ENCODE measurements around the gene SIDT1. TPM values are rescaled to one million over a fixed set of nuclear protein-coding genes. Genes with fewer than 3 reads are reported as not detected.
A peak's percentile ranks its signal among the peaks of the same experiment; 100 is the strongest.

SIDT1 gene
- total and polyA plus RNA-seq, 8 donors: 0.81 to 142 (median 14.5) TPM

- WGBS, 5 donors: 93 to 97% (median 96%) methylated on average over 2 of the region's 2 CpGs
- intact Hi-C loops (cut with DNase I; ENCODE audit: low total_unique reads): no loop called here
- Histone ChIP-seq H3K27ac (no peak overlapping the region), H3K4me1 (peaks cover under 1 to 13% (median 11%) of the 10 kb centered on the region in 4 donors), H3K4me3 (no peak overlapping the region), H3K36me3 (no peaks in the 10 kb centered on the region), H3K9me3 (peaks cover 0 to 8% (median 0%) of the 10 kb centered on the region in 4 donors), H3K27me3 (no peaks in the 10 kb centered on the region)
- TF ChIP-seq, protein P1, sequence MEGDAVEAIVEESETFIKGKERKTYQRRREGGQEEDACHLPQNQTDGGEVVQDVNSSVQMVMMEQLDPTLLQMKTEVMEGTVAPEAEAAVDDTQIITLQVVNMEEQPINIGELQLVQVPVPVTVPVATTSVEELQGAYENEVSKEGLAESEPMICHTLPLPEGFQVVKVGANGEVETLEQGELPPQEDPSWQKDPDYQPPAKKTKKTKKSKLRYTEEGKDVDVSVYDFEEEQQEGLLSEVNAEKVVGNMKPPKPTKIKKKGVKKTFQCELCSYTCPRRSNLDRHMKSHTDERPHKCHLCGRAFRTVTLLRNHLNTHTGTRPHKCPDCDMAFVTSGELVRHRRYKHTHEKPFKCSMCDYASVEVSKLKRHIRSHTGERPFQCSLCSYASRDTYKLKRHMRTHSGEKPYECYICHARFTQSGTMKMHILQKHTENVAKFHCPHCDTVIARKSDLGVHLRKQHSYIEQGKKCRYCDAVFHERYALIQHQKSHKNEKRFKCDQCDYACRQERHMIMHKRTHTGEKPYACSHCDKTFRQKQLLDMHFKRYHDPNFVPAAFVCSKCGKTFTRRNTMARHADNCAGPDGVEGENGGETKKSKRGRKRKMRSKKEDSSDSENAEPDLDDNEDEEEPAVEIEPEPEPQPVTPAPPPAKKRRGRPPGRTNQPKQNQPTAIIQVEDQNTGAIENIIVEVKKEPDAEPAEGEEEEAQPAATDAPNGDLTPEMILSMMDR (IDR thresholded peaks at IDR 0.05): no peak
- TF ChIP-seq EP300 (IDR thresholded peaks at IDR 0.05) (no peak), POLR2AphosphoS5 (IDR thresholded peaks at IDR 0.05) (no peak), POLR2A (IDR thresholded peaks at IDR 0.05) (no peak)
- DNase-seq: no peak
These were observed 9.2 kb downstream of the SIDT1 start for GRCh38 chr3:113541519-113541918.

- Histone ChIP-seq H3K36me3 (no peaks in the 10 kb centered on the region), H3K9me3 (peaks cover 0 to 8% (median 0%) of the 10 kb centered on the region in 4 donors), H3K27ac (no peak overlapping the region), H3K27me3 (no peaks in the 10 kb centered on the region), H3K4me3 (no peak overlapping the region), H3K4me1 (no peaks in the 10 kb centered on the region)
- 90 to 95% (median 93%) methylated on average over 1 of the region's 1 CpG for WGBS, 5 donors
- intact Hi-C loops (cut with DNase I; ENCODE audit: low total_unique reads): no loop called here
- no peak for TF ChIP-seq POLR2A (IDR thresholded peaks at IDR 0.05)
- no peak for TF ChIP-seq EP300 (IDR thresholded peaks at IDR 0.05)
- no peak for TF ChIP-seq POLR2AphosphoS5 (IDR thresholded peaks at IDR 0.05)
- TF ChIP-seq, protein P1 (IDR thresholded peaks at IDR 0.05): no peak
- DNase-seq: no peak
These were observed 13.2 kb downstream of the SIDT1 start for GRCh38 chr3:113545594-113545993.

GRCh38 chr3:113546414-113546893, 14.1 kb downstream of the SIDT1 start:
- H3K4me3 ChIP-seq: no peak overlapping the region

DNA sequence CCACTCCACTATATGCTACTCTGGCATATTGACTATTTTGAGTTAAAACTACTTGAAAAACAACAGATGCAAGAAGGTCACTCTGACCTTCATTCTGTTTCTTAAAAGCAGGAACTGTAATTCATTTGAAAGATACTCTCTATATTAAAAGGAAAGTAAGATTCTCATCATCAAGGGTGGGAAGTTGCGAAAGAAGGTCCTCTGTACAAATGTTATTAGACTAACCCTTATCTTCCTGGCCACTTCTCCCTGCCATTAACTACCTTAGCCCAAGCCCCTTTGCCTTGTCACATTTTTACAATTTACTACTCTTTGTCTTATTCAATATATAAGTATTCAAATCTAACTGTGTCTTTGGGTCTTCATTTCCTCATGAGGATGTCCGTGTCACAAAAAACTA, 16.1 kb downstream of the SIDT1 start:
- Histone ChIP-seq H3K27ac (no peak overlapping the region), H3K4me3 (no peak overlapping the region), H3K27me3 (no peaks in the 10 kb centered on the region), H3K9me3 (no peaks in the 10 kb centered on the region), H3K4me1 (peaks cover 0 to 17% (median 11%) of the 10 kb centered on the region in 4 donors), H3K36me3 (no peaks in the 10 kb centered on the region)
- no peak for DNase-seq
- 94 to 99% (median 98%) methylated on average over 2 of the region's 2 CpGs for WGBS, 5 donors
- intact Hi-C loops (cut with DNase I; ENCODE audit: low total_unique reads): no loop called here
- TF ChIP-seq POLR2AphosphoS5 (IDR thresholded peaks at IDR 0.05): no peak

More at GRCh38 chr3:113546414-113546893, 14.1 kb downstream of the SIDT1 start:
- Histone ChIP-seq H3K36me3 (no peaks in the 10 kb centered on the region), H3K27me3 (no peaks in the 10 kb centered on the region), H3K4me1 (peaks cover 0 to 3% (median 1%) of the 10 kb centered on the region in 4 donors), H3K27ac (no peak overlapping the region), H3K9me3 (peaks cover 0 to 5% (median 0%) of the 10 kb centered on the region in 4 donors)
- TF ChIP-seq POLR2AphosphoS5 (IDR thresholded peaks at IDR 0.05) (no peak), EP300 (IDR thresholded peaks at IDR 0.05) (no peak), POLR2A (IDR thresholded peaks at IDR 0.05) (no peak)
- TF ChIP-seq, protein P1 (IDR thresholded peaks at IDR 0.05): no peak
- WGBS, 5 donors: 57 to 80% (median 65%) methylated on average over 3 of the region's 3 CpGs
- intact Hi-C loops (cut with DNase I; ENCODE audit: low total_unique reads): no loop called here
- DNase-seq: no peak

DNA sequence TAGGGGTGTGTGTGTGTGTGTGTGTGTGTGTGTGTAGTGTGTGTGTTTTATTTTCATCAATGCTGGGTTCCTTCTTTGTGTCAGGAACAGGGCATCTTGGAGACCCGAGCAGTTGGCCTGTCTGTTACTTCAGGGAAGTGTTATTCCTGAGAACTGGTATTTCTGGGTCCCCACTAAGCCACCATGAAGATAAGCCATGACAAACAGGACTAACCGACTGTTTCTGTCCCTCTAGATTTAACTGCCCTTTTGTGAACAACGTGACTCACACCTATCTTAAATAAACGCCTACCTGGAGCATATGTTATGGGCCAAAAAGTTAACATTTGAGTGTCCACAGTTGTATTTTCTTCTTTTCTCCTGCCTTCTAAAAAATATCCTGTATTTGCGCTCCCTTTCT, 19.5 kb downstream of the SIDT1 start:
- peak in 1 of 2 donors; percentile 53 for DNase-seq
- peak overlapping the region in 2 of 5 donors; percentile 32 to 48 for H3K27ac ChIP-seq
- no peak overlapping the region for H3K4me3 ChIP-seq
- H3K36me3 ChIP-seq: no peaks in the 10 kb centered on the region
- 28 to 47% (median 35%) methylated on average over 5 of the region's 5 CpGs for WGBS, 5 donors
- no peaks in the 10 kb centered on the region for H3K9me3 ChIP-seq
- intact Hi-C loops (cut with DNase I; ENCODE audit: low total_unique reads): no loop called here
- no peaks in the 10 kb centered on the region for H3K27me3 ChIP-seq
- TF ChIP-seq POLR2AphosphoS5 (IDR thresholded peaks at IDR 0.05) (peak in 1 of 3 donors; percentile 14), POLR2A (IDR thresholded peaks at IDR 0.05) (no peak), EP300 (IDR thresholded peaks at IDR 0.05) (no peak)
- H3K4me1 ChIP-seq: peaks cover 0 to 20% (median 12%) of the 10 kb centered on the region in 4 donors

Data from stomach (tissue), 9 donors.